HG03025 (cell line): ENCODE measurements around the gene TRIO.

Source experiments
- ATAC-seq: cut with Tn5 transposase; IDR thresholded peaks from one replicate; pipeline ENCODE4 v1.9.1; 2021; ENCODE audit warnings: mild to moderate bottlenecking, moderate library complexity; ENCODE audit not compliant: unreplicated experiment, low FRiP score

Gene TRIO

DNA sequence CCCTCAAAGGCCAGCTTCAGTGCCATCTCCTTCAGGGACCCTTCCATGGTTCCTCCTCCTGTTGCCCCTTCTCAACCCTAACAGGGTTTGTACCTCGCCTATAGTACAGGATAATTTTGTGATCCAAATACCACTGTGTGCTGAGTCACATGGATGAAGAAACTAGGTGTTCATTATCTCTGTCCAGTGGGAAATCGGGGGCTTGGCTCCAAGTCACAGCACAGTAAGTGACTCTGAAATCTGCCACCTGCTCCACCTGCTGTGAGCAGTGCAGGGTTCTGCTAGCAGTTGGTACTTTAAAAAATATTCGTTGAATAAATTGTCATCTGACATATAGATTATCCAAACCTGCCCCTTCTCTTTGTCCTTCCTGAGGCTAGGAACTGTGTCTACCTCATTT lies 315.3 kb downstream of the TRIO start:
- ATAC-seq: no peak

DNA sequence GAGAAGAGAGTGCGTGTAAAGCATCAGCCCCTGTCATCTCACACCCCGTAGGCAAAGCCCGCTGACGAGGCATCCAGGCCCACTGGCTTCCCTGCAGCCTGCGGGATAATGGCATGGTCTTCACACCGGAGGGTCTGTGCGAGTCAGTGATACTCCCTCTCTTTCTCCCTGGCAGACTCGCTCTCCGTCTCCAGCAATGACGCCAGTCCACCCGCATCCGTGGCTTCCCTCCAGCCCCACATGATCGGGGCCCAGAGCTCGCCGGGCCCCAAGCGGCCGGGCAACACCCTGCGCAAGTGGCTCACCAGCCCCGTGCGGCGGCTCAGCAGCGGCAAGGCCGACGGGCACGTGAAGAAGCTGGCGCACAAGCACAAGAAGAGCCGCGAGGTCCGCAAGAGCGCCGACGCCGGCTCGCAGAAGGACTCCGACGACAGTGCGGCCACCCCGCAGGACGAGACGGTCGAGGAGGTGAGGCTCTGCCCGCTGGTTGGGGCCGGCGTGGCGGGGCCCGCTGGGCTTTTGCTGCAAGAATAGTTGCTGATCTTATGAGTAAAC lies 317.8 kb downstream of the TRIO start:
- ATAC-seq: no peak

DNA sequence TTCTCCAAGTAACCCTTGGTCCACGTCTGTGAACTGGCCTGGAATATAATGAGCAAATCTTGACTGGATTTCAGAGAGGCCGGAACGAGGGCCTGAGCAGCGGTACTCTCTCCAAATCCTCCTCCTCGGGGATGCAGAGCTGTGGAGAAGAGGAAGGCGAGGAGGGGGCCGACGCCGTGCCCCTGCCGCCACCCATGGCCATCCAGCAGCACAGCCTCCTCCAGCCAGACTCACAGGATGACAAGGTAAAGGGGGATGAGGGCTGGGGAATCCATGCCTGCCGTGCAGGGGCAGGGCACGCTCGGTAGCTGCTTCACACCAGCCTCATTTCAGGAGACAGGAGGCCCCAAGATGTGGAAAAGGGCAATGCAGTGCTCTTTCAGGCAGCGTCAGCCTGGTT lies 319.5 kb downstream of the TRIO start:
- ATAC-seq: no peak

DNA sequence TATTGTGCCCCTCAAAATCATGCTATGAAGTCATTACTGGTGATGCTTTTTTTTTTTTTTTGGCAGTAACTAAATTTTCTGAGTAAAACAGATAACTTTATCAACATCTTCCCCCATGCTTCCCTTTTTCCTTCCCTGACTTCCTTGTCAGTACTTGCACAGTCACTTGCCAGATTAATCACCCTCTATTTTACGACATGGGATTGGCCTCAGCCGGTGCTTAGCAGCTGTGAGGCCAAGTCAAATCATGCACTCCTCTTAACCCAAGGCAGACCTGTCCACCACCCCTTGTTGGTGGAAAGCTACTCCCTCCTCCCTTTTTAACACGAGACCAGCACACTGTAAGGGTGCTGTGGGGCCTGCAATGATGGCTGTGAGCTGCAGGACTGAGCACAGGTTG lies 320.5 kb downstream of the TRIO start:
- ATAC-seq: no peak

DNA sequence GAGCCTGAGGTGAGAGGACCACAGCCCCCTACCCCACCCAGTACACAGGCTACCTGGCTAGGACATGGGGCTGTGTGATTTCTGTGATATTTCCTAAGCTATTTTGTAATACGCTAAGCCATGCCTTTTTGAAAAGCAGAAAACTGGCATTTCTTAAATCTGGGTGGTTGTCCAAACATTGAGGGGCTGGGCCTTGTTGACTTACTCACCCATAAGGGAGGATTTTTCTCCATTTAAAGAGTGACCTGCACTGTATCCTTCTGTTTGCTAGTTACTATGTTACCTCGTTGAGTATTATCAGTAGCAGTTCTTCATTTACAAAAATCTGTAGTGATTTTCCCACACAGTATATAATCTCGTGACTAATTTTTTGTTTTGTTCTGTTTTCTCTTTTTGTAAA lies 321.0 kb downstream of the TRIO start:
- ATAC-seq: no peak

DNA sequence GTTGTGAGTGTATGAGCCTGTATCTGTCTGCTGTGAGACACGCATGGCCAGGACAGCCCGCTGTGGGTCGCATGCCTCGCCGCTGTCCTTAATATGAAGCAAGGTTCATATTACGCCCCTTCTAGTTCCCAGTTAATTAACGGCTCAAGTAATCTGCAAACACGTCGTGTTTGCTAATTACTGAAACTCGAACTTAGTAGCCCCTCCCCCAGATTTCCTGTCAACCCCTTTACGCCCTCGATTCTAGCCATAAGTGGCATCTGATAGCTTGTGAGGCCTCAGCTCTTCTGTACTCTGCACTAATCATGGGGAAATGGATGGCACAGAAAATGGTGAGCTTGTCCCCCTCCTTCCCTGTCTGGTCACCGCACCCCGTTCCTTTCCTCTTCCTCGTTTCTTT lies 321.5 kb downstream of the TRIO start:
- no peak for ATAC-seq

DNA sequence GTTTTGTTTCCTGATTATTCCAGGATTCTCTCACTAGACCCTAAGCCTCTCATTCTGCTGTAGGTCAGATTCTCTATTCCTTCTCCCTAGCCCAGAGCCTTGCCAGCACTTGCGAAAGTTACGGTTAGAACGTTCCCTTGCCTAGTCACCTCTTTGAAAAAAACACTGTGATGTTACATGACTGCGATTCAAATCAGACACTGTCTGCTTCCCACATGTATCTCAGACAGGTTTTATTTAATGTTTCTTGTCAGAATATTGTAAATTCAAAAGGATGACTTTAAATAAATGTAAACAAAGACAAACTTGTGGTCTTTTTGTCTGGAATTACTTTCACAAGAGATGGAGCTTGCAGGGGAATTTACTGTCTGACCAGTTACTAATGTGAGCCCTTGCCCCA lies 322.0 kb downstream of the TRIO start:
- no peak for ATAC-seq

DNA sequence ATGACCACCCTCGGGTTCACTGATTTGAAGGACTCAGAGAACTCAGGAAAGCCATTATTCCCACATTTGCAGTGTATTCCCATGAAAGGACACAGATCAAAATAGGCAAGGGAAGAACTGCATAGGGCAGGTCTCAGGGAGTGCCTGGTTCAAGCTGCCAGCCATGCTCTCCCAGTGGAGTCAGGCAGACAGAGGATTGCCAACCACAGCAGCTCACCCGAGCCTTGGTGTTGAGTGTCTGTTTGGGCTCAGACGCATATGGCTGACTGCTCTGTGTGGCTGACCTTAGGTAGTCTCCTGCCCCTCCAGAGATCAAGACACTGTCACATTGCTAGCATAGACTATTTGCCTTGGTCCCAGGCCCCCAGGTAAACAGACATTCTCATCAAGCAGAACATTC lies 322.6 kb downstream of the TRIO start:
- ATAC-seq: no peak

DNA sequence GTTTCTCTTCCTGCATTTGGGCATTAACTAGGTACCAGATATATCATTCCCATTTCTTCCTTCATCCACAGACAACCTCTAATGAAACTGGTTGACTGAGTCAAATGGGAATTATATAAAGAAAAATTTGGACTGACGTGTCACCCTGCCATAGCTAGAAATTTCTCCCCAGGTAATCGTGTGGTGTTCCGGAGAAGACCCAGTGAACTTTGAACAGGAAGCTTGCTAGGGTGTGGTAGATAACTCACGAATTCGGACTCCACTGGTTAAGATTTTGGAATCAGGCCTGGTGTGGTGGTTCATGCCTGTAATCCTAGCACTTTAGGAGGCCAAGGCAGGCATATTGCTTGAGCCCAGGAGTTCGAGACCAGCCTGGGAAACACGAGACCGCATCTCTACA lies 324.1 kb downstream of the TRIO start:
- ATAC-seq: no peak

DNA sequence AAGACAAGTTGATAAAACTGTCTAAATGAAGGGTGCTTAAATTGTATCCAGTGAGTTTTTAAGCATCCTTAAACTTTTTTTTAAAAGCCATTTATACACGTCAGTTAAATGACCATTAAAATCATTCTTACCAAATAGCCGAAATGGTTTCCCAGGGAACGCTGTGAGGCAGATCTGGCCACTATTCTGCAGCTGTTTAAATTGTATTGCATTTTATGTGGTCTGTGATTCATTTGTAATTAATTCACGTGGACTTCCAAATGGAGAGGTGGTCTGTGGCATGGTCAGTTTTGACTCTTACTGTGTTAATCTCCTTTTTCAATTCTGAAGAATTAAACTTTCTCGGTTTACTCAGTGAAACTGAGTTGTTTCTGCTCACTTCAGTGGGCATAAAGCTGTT lies 324.7 kb downstream of the TRIO start:
- no peak for ATAC-seq

DNA sequence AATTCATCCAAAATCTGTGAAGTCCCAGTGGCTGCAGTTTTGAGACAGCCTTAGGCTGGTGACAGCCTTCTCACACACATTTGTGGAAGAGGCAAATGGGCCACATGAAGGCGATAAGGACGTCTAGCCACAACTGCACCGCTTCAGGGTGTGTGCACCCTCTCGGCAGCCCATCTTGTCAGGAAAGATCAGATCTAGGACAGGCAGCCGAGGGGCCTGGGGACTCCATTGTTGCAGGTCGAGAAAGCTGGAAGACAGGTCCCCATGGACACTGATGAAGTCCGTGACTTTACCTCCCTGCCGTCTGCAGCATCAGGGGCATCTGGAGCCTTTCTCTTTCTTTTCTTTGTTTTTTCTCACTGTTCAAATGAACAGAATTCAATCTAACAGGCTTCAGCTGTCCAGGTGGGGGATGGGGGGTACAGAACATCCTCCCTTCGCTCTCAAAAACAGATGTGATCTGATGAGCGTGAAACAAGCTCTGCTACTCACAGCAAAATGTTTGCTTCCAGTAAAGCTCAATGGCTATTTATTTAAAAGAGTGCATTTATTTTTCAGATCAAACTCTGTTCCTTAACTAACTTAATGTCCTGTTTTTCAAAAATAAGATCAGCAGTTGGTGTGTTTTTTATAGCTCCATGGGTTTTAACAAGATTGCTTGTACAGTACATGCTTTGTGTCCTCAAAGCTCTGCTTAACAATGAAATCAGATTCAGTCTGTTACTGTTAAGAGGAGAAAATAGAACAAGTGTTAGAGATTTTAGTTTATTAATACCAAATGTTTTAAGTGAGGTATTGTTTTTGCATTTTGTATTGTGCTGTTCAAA lies 326.6 kb downstream of the TRIO start:
- ATAC-seq: no peak

DNA sequence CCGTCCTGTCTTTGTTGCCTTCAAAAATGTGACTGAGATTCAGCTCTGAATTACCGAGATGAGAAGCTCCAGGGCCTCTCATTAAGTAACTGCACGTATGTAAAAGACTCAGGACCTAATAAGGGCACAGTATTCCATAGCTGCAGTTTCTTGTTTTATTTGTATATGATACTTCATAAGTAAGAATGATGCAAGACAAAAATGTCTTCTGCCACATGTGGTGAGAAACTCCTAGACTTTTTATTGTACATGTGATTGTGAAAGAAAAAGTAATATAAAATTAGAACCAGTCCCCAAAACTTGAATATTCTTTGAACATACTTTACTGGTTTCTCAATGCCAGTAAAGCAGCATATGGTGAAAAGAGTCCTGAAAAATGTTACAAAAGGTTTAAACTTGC lies 328.4 kb downstream of the TRIO start:
- ATAC-seq: no peak

DNA sequence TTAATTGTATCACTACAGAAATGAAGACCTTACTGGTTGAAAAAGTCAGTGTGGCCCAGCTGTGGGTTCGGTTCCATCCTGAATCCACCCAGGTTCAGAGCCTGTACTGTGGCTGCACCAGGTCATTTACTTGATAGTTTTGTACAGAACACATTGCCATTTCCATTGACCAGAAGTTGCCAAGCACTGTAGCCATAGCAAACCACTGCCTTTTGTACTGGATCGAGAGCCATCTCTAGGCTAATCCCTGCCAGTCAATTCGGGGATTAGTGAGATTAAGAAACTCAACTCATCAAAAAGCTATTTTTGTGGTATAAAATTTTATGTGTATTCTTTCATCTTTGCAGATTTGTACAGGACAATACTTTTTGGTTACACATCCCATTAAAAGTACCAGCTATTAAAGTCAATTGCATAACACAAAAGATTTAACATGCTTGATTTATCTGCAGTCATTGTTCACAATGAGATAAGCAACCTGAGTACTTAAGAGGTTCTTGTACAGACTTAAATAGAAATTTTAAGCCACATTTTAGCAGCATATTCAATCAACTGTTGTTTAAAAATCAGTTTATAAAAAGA lies 329.9 kb downstream of the TRIO start:
- ATAC-seq: no peak

DNA sequence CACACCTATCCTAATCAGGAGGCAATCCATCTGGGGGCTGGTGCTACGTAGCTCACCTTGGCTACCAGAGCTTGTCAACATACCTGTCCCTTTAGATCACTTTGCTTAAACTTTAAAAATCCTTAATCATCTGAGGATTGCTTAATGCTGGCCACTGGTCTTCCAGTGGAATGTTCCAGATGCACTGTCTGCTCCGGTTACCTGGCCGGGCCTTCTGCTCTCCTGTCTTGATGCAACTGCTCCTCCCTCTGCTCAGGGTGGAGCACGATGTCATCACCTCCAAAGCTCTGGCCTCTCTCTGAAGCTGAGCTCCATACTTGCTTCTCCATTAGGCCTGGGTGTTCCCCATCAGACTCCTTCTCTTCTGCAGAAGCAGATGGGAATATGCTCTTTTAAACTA lies 331.9 kb downstream of the TRIO start:
- no peak for ATAC-seq

DNA sequence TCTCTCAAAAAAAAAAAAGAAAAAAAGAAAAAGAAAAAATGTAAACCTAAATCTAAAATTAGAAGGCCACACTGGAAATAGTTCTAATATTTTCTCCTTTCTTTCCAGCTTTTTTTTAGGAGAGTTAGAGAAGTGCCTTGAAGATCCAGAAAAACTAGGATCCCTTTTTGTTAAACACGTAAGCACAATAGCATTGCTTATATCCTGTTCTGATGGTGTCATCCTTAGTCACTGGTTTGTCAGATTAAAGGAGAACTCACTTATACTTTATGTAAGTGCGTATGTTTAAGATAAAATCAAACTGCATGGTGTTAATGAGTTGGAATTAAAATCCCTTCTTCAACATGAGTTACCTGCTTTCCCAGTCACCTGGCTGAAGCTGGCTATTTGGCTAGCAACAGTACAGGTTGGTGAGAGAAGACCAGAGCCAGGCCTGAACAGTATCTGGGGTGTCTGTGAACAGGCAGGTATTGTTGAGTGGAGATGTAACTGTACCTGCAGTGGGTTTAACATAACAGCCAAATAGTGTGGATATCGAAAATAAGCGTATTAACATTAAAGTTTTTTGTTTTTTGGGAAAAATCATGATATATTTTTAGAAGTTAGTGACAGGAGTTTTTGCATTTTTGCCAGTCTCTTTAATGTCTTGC lies 333.8 kb downstream of the TRIO start:
- no peak for ATAC-seq

DNA sequence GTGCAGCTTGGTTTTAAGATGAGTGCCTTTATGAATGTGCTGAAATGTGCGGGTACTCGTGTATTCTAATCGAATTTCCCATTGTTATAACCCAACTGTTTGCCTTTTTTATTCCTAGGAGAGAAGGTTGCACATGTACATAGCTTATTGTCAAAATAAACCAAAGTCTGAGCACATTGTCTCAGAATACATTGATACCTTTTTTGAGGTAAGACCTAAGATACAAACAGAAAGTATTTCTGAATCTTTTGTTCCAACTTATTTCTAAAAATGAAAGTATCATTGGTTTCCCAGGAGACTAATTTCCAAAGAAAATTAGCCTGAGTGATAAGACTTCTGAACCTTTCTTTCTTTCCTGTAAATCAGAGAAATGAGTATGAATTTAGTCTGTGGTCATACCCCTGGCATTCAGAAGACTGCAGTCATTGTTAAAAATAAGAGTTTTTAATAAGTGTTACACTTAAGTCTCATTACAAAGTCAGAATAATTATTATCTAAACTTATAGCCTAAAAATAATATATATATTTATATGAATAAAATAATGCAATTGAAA lies 336.1 kb downstream of the TRIO start:
- ATAC-seq: no peak

DNA sequence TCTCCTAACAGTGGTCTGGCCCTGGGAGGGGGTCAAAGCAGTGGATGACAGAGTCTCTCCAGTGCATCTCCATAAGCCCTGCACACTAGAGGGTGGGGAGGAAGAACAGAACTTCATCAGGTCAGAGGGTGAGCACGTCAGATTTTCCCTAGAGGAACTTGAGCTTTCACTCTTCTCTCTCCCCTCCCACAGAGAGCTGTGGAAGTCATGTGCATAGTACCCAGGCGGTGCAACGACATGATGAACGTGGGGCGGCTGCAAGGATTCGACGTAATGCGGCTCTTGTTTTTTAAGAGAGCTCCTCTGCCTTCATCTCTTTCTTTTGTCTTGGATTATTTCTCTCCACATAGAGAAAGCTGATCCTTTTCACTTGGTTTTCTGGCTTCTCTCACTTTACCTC lies 338.2 kb downstream of the TRIO start:
- ATAC-seq: no peak

DNA sequence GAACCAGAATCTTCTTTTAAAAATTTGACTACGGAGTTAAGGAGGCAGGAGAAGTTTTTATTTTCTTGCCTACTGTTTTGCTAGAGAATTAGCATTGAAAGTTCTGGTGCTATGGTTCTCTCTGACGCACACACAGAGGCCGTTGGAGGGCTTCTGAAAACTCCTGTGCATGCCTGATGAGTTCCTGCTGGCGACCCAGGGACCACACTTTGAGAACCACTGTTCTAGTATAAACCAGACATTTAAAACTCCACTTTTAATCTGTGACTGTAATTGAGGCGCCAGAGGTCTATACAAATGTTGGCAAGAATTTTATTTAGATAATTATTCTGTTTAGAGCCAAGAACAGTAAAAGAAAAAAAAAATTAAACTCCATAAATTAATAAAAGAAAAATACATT lies 338.9 kb downstream of the TRIO start:
- ATAC-seq: no peak

DNA sequence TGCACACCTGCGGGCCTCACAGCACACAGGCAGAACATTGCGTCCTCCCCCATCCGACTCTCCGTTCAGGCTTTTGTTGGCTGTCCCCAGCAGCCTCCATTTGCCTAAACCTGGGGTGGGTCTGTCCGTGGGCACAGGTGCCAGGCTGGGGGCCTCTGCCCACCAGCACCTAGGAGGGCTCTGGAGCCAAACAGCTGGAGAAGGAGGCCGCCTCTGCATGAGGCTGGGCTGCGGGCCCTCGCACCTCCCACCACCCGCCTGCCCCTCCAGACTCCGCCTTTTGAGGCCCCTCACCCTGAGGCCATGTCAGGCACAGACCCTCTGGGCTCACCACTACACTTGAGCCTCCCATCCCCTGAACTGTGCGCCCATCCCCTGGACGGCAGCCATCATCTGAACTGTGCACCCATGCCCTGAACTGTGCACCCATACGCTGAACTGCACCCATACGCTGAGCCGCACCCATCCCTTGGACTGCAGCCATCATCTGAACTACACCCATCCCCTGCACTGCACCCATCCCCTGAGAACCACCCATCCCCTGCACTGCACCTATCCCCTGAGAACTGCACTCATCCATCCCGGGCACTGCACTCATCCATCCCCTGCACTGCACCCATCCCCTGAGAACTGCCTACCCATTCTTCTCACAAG lies 340.5 kb downstream of the TRIO start:
- ATAC-seq: no peak

DNA sequence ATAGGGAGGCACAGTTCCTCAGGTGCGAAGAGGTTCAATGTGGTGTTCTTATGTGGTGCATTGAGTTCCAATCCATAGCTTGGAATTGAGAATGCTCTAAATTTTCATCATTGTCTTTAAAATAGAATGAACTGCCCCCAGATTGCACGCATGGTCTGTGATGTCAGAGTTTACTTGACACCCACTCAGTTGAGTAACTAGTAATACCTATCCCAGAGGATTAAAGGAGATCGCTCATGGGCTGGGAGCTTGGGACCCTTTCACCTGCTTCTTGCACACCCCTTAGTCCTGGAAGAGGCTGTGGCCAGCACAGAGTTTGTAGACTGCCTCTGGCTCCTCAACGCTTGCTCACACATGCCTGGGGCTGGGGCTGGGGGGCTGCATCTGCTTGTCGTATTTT lies 343.3 kb downstream of the TRIO start:
- no peak for ATAC-seq
